AG04450 (cell line): Measurements from ENCODE around the gene LMNTD2. TPM values are rescaled to one million over a fixed set of nuclear protein-coding genes. Genes with fewer than 3 reads are reported as not detected.

Experiments
- CTCF ChIA-PET: fragments of 300-600, 350-600 bp; formaldehyde crosslinking; extraction: SDS; loops from one replicate; lab custom pipeline; 2022; ENCODE audit warnings: antibody characterized with exemption, inconsistent platforms; lab: Charles Lee
- POLR2A ChIA-PET: fragments of 350-600 bp; formaldehyde crosslinking; extraction: SDS; loops from one replicate; lab custom pipeline; 2021; ENCODE audit warnings: antibody characterized with exemption, inconsistent platforms; lab: Yijun Ruan, JAX
- DNase-seq: peaks from one replicate; pipeline ENCODE4 v3.0.0-alpha.2; 2011; ENCODE audit warnings: low read depth, low spot score
- H3K27ac ChIP-seq: one replicate; pipeline ENCODE4 v1.5.1; 2012; ENCODE audit warnings: low read depth, low read length, control low read depth
- H3K27me3 ChIP-seq: one replicate; pipeline ENCODE4 v1.6.0; 2012; ENCODE audit warnings: low read length; ENCODE audit not compliant: control insufficient read depth, insufficient read depth
- H3K4me3 ChIP-seq: 2 replicates; pipeline ENCODE4 v1.5.1; 2011; ENCODE audit warnings: mild to moderate bottlenecking, low read depth, low read length, control low read depth
- H3K9me3 ChIP-seq: 2 replicates; pipeline ENCODE4 v1.5.1; 2012; ENCODE audit warnings: low read length; ENCODE audit not compliant: control insufficient read depth, insufficient read depth
- CTCF ChIP-seq: IDR thresholded peaks from 2 replicates; pipeline ENCODE4 v1.5.1; 2011; ENCODE audit warnings: low read depth, low read length, control low read depth, inconsistent platforms
- polyA plus RNA-seq: library from polyadenylated mRNA; depleted of rRNA; stranded (reverse); fragments of >200 nt; gene quantifications from 2 replicates; pipeline ENCODE4 v1.2.3, GENCODE V29; 2011

Gene LMNTD2
- polyA plus RNA-seq, 1 experiment, result 0.32 TPM

DNA sequence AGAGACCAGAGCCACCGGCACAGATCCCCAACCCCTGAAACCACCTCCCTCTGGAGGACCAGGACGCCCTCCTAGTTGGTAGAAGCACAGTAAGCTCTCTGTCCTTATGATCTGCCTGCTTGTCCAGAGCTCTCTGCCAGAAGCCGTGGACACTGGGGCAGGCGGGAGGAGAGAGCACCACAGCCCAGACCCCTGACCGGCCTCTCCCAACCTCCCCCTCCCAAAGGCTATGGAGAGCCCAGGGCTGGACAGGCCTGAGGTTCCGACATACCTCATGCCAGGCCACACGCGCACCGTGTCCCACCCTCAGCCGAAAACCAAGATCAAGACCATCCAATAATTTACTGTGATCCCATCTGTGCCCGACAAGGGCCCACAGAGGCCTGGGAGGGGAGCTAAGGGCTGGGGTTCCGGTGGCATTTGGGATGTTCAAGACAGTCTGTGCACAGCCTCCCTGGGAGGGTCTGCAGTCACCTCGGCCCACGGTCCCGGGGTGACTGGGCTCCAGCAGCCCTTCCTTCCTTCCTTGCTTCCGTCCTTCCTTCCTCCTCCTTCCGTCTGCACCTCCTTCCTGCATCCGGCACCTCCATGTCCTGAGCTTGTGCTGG lies 28.5 kb downstream of the LMNTD2 start:
- no peak overlapping the region for H3K27ac ChIP-seq
- H3K9me3 ChIP-seq, result no peaks in the 10 kb centered on the region; the same call in 1 of the 2 replicates
- ChIA-PET CTCF (interaction anchor here (1.2 kb wide), 1 partner anchor 13 kb away, joined by 8 read pairs; no protein-coding TSS in a partner anchor), POLR2A (no interaction called here)
- H3K4me3 ChIP-seq, result no peak overlapping the region
- no peak for DNase-seq
- H3K27me3 ChIP-seq, result no peaks in the 10 kb centered on the region
- TF ChIP-seq CTCF, result no peak

GRCh38 chr11:530960-531831 lies 29.3 kb downstream of the LMNTD2 start:
- POLR2A ChIA-PET, result no interaction called here
- no peak for TF ChIP-seq CTCF
- CTCF ChIA-PET, result no interaction called here

GRCh38 chr11:529728-530411 lies 30.7 kb downstream of the LMNTD2 start:
- Histone ChIP-seq H3K27me3 (no peaks in the 10 kb centered on the region), H3K4me3 (no peak overlapping the region), H3K27ac (no peak overlapping the region), H3K9me3 (no peaks in the 10 kb centered on the region; the same call in 1 of the 2 replicates)
- CTCF ChIA-PET, result no interaction called here
- DNase-seq, result no peak
- no peak for TF ChIP-seq CTCF
- POLR2A ChIA-PET, result no interaction called here

More at GRCh38 chr11:530960-531831, 29.3 kb downstream of the LMNTD2 start:
- no peak overlapping the region for H3K4me3 ChIP-seq
- DNase-seq, result no peak
- no peaks in the 10 kb centered on the region; the same call in 1 of the 2 replicates for H3K9me3 ChIP-seq
- H3K27ac ChIP-seq, result no peak overlapping the region
- H3K27me3 ChIP-seq, result no peaks in the 10 kb centered on the region

DNA sequence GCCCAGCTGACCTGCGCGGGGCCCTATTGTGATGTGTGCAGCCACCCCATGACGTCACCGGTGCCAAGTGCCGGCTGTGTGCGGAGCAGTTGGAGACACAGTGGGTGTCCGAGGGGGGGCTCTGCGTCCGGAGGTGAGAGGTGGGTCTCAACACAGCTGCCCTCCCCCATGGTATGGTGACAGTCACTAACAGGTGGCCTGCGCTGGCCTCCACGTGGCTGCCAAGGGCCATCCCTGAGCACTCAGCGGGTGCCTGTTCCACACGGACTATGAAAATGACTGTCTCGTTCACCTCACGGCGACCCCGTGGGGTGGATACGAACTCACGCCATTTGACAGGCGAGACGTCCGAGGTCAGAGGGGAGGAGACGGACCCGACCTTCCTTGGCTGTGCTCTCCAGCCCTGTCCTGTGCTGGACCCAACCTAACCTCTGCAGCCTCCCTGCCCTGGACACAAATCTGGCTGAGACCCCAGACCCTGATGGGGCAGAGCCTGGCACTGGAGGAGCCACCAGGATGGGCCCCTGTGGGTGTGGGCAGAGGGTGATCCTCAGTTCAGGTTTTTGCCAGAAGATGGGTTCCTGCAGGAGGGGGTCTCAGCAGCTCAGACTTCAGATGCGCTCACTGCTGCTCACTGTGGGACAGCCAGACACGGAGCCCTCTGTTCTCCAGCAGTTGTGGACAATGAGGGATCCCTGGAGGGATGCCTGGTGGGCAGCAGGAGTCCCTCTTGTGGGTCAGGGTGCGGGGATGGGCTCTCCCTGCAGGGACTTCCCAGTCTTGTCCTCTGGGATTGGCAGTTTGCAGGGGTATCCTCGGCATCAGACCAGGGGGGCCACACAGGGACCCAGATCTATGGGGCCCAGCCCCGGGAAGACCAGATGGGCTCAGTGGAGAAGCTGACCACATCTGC lies 31.5 kb downstream of the LMNTD2 start:
- POLR2A ChIA-PET, result no interaction called here
- TF ChIP-seq CTCF, result no peak
- no peaks in the 10 kb centered on the region for H3K27me3 ChIP-seq
- H3K27ac ChIP-seq, result no peak overlapping the region
- H3K4me3 ChIP-seq, result no peak overlapping the region
- no peaks in the 10 kb centered on the region; the same call in 1 of the 2 replicates for H3K9me3 ChIP-seq
- no peak for DNase-seq
- CTCF ChIA-PET, result no interaction called here
